WI38 (cell line): ENCODE results near the gene MVK.

Source experiments
- H3K4me3 ChIP-seq: 2 replicates; pipeline ENCODE4 v1.5.1; 2011; ENCODE audit warnings: low read depth, mild to moderate bottlenecking, control low read depth, low read length
- CTCF ChIP-seq: IDR thresholded peaks from 2 replicates; pipeline ENCODE4 v1.5.1; 2012; ENCODE audit warnings: low read depth, mild to moderate bottlenecking, control low read depth, low read length

The MVK gene

DNA sequence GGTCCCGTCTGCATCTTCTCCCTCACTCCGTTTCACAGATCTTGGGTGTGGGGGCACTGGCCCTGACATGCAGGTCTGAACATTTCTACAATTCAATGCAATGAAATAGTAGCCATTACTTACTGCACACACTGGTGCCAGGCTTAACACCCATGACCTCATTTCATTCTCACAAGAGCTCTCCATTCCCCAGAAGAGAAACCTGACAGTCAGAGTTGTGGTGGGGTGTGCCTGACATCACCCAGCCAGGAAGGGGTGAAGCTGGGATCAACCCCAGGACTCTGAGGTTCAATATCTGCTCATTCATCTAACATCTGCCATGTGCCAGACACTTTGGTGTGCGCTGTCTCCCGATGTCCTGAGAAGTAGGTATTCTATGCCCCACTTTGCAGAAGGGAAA is 34.7 kb downstream of the MVK start:
- H3K4me3 ChIP-seq = no peak overlapping the region
- TF ChIP-seq CTCF = no peak

- TF ChIP-seq CTCF = no peak
- no peak overlapping the region for H3K4me3 ChIP-seq
These were observed 35.2 kb downstream of the MVK start for GRCh38 chr12:109608793-109609192.

DNA sequence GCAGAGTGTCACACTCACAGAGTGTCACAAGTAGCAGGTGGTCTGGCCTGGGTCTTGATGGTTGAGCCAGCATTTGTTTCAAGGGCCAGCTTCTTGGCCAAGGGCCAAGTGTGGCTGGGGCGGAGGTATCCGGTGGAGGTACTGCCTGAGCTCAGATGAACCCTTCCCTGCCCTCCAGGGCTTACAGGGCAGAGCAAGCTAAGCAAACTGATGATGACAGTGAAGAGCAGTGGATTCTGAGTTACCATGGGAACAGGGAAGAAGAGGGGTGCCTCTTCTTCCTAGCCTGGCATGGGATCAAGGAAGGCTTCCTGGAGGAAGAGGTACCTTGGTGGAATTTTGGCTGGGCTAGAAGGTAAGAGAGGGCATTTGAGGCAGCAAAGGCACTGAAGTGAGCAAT is 35.7 kb downstream of the MVK start:
- H3K4me3 ChIP-seq = no peak overlapping the region
- no peak for TF ChIP-seq CTCF

DNA sequence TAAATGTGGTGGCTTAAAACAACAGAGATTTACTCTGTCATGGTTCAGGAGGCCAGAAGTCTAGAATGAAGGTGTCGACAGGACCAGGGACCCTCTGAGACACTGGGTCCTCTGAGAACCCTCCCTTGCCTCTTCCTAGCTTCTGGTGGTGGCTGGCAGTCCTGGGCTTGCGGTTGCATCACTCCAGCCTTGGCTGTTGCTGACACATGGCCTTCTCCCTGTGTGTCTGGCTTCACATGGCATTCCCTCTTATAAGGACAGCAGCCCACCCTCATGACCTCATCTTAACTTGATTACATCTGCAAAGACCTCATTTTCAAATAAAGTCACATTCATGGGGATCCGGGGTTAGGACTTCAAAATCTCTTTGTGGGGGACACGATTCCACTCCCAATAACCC is 36.9 kb downstream of the MVK start:
- no peak overlapping the region for H3K4me3 ChIP-seq
- TF ChIP-seq CTCF = no peak

DNA sequence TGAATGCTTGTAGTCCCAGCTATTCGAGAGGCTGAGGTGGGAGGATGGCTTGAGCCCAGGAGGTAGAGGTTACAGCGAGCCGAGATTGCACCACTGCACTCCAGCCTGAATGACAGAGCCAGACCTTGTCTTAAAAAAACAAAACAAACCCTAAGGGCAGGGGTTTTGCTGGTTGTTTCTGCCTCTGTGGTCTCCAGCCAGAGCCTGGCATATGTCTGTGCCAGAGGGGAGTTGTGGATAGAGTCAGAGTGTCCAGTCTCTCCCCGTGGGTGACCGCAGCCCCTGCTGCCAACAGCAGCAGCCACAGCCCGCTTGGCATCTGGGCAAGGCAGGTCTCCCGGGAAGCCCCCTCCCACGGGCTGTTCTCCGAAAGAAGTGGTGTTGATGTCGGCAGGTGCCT is 37.6 kb downstream of the MVK start:
- H3K4me3 ChIP-seq = no peak overlapping the region
- no peak for TF ChIP-seq CTCF

DNA sequence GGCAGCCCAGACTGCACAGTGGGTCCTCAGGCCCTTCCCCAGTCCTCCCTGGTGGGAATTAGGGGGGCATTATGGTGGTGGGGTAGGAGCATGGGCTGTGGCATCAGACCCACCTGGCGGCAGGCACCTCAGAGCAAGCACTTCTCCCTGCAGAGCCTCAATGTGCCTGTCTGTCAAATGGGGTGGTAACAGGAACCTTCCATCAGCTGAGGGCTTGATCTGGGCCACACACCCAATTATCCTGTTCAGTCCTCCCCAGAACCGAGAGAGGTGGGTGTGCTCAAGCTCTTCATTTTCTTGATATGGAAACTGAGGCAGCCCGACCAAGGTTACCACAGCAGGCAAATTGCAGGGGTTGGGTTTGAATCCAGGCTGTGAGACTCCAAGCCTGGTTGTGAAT is 38.4 kb downstream of the MVK start:
- TF ChIP-seq CTCF = no peak
- no peak overlapping the region for H3K4me3 ChIP-seq

- no peak for TF ChIP-seq CTCF
- no peak overlapping the region for H3K4me3 ChIP-seq
These were observed 39.4 kb downstream of the MVK start for GRCh38 chr12:109612975-109613502.
